Measurements from ENCODE around the gene FRMPD2.

FRMPD2 gene

GRCh38 chr10:48279081-48279751, 4.7 kb upstream of the FRMPD2 start:
- no peaks in the 10 kb centered on the region for H3K27me3 ChIP-seq (ENCODE audit: insufficient read depth, insufficient read length)
- H3K36me3 ChIP-seq (ENCODE audit: insufficient read depth, insufficient read length, low read length): no peaks in the 10 kb centered on the region
- no peak for DNase-seq (ENCODE audit: low read depth, low spot score)
- peaks cover 8% of the 10 kb centered on the region; the same call in 1 of the 2 replicates for H3K9me3 ChIP-seq (ENCODE audit: insufficient read depth, low read length)
- H3K9ac ChIP-seq (ENCODE audit: insufficient read length, low read depth): no peak overlapping the region
- TF ChIP-seq ZNF274 (IDR thresholded peaks at IDR 0.05; ENCODE audit: low read depth, low read length) (no peak), SUZ12 (IDR thresholded peaks at IDR 0.05; ENCODE audit: extremely low read depth, insufficient read depth, insufficient read length) (no peak), YY1 (IDR thresholded peaks at IDR 0.05; ENCODE audit: insufficient read depth, insufficient read length) (no peak)
- peaks cover 2% of the 10 kb centered on the region for H3K4me1 ChIP-seq (ENCODE audit: insufficient read depth, insufficient read length)
- H3K4me3 ChIP-seq (ENCODE audit: insufficient read length, low read depth): no peak overlapping the region

- Histone ChIP-seq H3K4me3 (ENCODE audit: insufficient read length, low read depth) (no peak overlapping the region), H3K9ac (ENCODE audit: insufficient read length, low read depth) (no peak overlapping the region), H3K36me3 (ENCODE audit: insufficient read depth, insufficient read length, low read length) (no peaks in the 10 kb centered on the region), H3K27me3 (ENCODE audit: insufficient read depth, insufficient read length) (no peaks in the 10 kb centered on the region), H3K4me1 (ENCODE audit: insufficient read depth, insufficient read length) (peaks cover 2% of the 10 kb centered on the region), H3K9me3 (ENCODE audit: insufficient read depth, low read length) (no peaks in the 10 kb centered on the region)
- no peak for TF ChIP-seq SUZ12 (IDR thresholded peaks at IDR 0.05; ENCODE audit: extremely low read depth, insufficient read depth, insufficient read length)
- TF ChIP-seq YY1 (IDR thresholded peaks at IDR 0.05; ENCODE audit: insufficient read depth, insufficient read length): no peak
- no peak for TF ChIP-seq ZNF274 (IDR thresholded peaks at IDR 0.05; ENCODE audit: low read depth, low read length)
- no peak for DNase-seq (ENCODE audit: low read depth, low spot score)
Observed at GRCh38 chr10:48277093-48277492, 2.6 kb upstream of the FRMPD2 start.

- TF ChIP-seq SUZ12 (IDR thresholded peaks at IDR 0.05; ENCODE audit: extremely low read depth, insufficient read depth, insufficient read length): no peak
- no peak for TF ChIP-seq YY1 (IDR thresholded peaks at IDR 0.05; ENCODE audit: insufficient read depth, insufficient read length)
- TF ChIP-seq ZNF274 (IDR thresholded peaks at IDR 0.05; ENCODE audit: low read depth, low read length): no peak
- Histone ChIP-seq H3K4me3 (ENCODE audit: insufficient read length, low read depth) (no peak overlapping the region), H3K9ac (ENCODE audit: insufficient read length, low read depth) (no peak overlapping the region), H3K27me3 (ENCODE audit: insufficient read depth, insufficient read length) (no peaks in the 10 kb centered on the region), H3K9me3 (ENCODE audit: insufficient read depth, low read length) (no peaks in the 10 kb centered on the region), H3K4me1 (ENCODE audit: insufficient read depth, insufficient read length) (peaks cover 7% of the 10 kb centered on the region), H3K36me3 (ENCODE audit: insufficient read depth, insufficient read length, low read length) (no peaks in the 10 kb centered on the region)
- DNase-seq (ENCODE audit: low read depth, low spot score): no peak
Observed at GRCh38 chr10:48273741-48274140, 755 bp downstream of the FRMPD2 start.

GRCh38 chr10:48272682-48273081, 1.8 kb downstream of the FRMPD2 start:
- DNase-seq (ENCODE audit: low read depth, low spot score): no peak
- H3K9me3 ChIP-seq (ENCODE audit: insufficient read depth, low read length): no peaks in the 10 kb centered on the region

GRCh38 chr10:48271047-48271730, 3.3 kb downstream of the FRMPD2 start:
- no peak for DNase-seq (ENCODE audit: low read depth, low spot score)
- H3K36me3 ChIP-seq (ENCODE audit: insufficient read depth, insufficient read length, low read length): no peaks in the 10 kb centered on the region
- H3K4me1 ChIP-seq (ENCODE audit: insufficient read depth, insufficient read length): peaks cover 7% of the 10 kb centered on the region
- no peaks in the 10 kb centered on the region for H3K9me3 ChIP-seq (ENCODE audit: insufficient read depth, low read length)
- H3K4me3 ChIP-seq (ENCODE audit: insufficient read length, low read depth): no peak overlapping the region
- TF ChIP-seq ZNF274 (IDR thresholded peaks at IDR 0.05; ENCODE audit: low read depth, low read length): no peak
- TF ChIP-seq SUZ12 (IDR thresholded peaks at IDR 0.05; ENCODE audit: extremely low read depth, insufficient read depth, insufficient read length): no peak
- no peak for TF ChIP-seq YY1 (IDR thresholded peaks at IDR 0.05; ENCODE audit: insufficient read depth, insufficient read length)
- H3K27me3 ChIP-seq (ENCODE audit: insufficient read depth, insufficient read length): no peaks in the 10 kb centered on the region
- no peak overlapping the region for H3K9ac ChIP-seq (ENCODE audit: insufficient read length, low read depth)

More at GRCh38 chr10:48272682-48273081, 1.8 kb downstream of the FRMPD2 start:
- Histone ChIP-seq H3K9ac (ENCODE audit: insufficient read length, low read depth) (no peak overlapping the region), H3K4me3 (ENCODE audit: insufficient read length, low read depth) (no peak overlapping the region), H3K36me3 (ENCODE audit: insufficient read depth, insufficient read length, low read length) (no peaks in the 10 kb centered on the region), H3K27me3 (ENCODE audit: insufficient read depth, insufficient read length) (no peaks in the 10 kb centered on the region), H3K4me1 (ENCODE audit: insufficient read depth, insufficient read length) (peaks cover 7% of the 10 kb centered on the region)
- TF ChIP-seq SUZ12 (IDR thresholded peaks at IDR 0.05; ENCODE audit: extremely low read depth, insufficient read depth, insufficient read length) (no peak), YY1 (IDR thresholded peaks at IDR 0.05; ENCODE audit: insufficient read depth, insufficient read length) (no peak), ZNF274 (IDR thresholded peaks at IDR 0.05; ENCODE audit: low read depth, low read length) (no peak)

- H3K4me1 ChIP-seq (ENCODE audit: insufficient read depth, insufficient read length): peaks cover 2% of the 10 kb centered on the region
- no peak overlapping the region for H3K4me3 ChIP-seq (ENCODE audit: insufficient read length, low read depth)
- DNase-seq (ENCODE audit: low read depth, low spot score): no peak
- H3K36me3 ChIP-seq (ENCODE audit: insufficient read depth, insufficient read length, low read length): no peaks in the 10 kb centered on the region
- H3K9ac ChIP-seq (ENCODE audit: insufficient read length, low read depth): no peak overlapping the region
- H3K27me3 ChIP-seq (ENCODE audit: insufficient read depth, insufficient read length): no peaks in the 10 kb centered on the region
- H3K9me3 ChIP-seq (ENCODE audit: insufficient read depth, low read length): no peaks in the 10 kb centered on the region
- TF ChIP-seq ZNF274 (IDR thresholded peaks at IDR 0.05; ENCODE audit: low read depth, low read length): no peak
- no peak for TF ChIP-seq YY1 (IDR thresholded peaks at IDR 0.05; ENCODE audit: insufficient read depth, insufficient read length)
- TF ChIP-seq SUZ12 (IDR thresholded peaks at IDR 0.05; ENCODE audit: extremely low read depth, insufficient read depth, insufficient read length): no peak
Observed at GRCh38 chr10:48266528-48266927, 8.0 kb downstream of the FRMPD2 start.

GRCh38 chr10:48258105-48258504, 16.4 kb downstream of the FRMPD2 start:
- TF ChIP-seq YY1 (IDR thresholded peaks at IDR 0.05; ENCODE audit: insufficient read depth, insufficient read length) (no peak), SUZ12 (IDR thresholded peaks at IDR 0.05; ENCODE audit: extremely low read depth, insufficient read depth, insufficient read length) (no peak), ZNF274 (IDR thresholded peaks at IDR 0.05; ENCODE audit: low read depth, low read length) (no peak)

More at GRCh38 chr10:48258105-48258504, 16.4 kb downstream of the FRMPD2 start:
- Histone ChIP-seq H3K9me3 (ENCODE audit: insufficient read depth, low read length) (no peaks in the 10 kb centered on the region), H3K27me3 (ENCODE audit: insufficient read depth, insufficient read length) (no peaks in the 10 kb centered on the region), H3K9ac (ENCODE audit: insufficient read length, low read depth) (no peak overlapping the region), H3K4me1 (ENCODE audit: insufficient read depth, insufficient read length) (no peaks in the 10 kb centered on the region), H3K4me3 (ENCODE audit: insufficient read length, low read depth) (no peak overlapping the region), H3K36me3 (ENCODE audit: insufficient read depth, insufficient read length, low read length) (no peaks in the 10 kb centered on the region)
- no peak for DNase-seq (ENCODE audit: low read depth, low spot score)
